Esophagus muscularis mucosa (tissue), 3 donors: Measurements from ENCODE around the gene CYB5R3.

ENCODE experiments used
- CTCF ChIP-seq, 3 experiments: fragments of 200-600 bp in 2 of 3; fragments of 450-650 bp in 1 of 3; sonication (generic) in 2 of 3; IDR thresholded peaks; one replicate each; pipeline ENCODE4 v1.5.1; 2017 to 2019; ENCODE audit warnings: antibody characterized with exemption in 3 of 3, mild to moderate bottlenecking in 2 of 3, moderate library complexity in 1 of 3
- POLR2A ChIP-seq: fragments of 450-650 bp; IDR thresholded peaks from one replicate; pipeline ENCODE4 v1.6.1; 2017; ENCODE audit warnings: antibody characterized with exemption, moderate library complexity, mild to moderate bottlenecking, low read depth

GRCh38 chr22:42584364-42584940 is 64.7 kb downstream of the CYB5R3 start:
- TF ChIP-seq CTCF (IDR thresholded peaks at IDR 0.05) (no peak), POLR2A (no peak)
